Tibial nerve (tissue), 3 donors: ENCODE results near the gene FKBP6.

Source experiments
- POLR2A ChIP-seq, 2 donors: fragments of 450-650 bp; IDR thresholded peaks; one replicate each; pipeline ENCODE4 v1.6.1; 2017; ENCODE audit warnings: antibody characterized with exemption in 2 of 2, mild to moderate bottlenecking in 2 of 2, moderate library complexity in 2 of 2
- TF ChIP-seq, protein P1 (sequence below), 5 experiments: fragments of 200-600 bp in 3 of 5; fragments of 450-650 bp in 2 of 5; sonication (generic) in 3 of 5; IDR thresholded peaks; one replicate each; pipeline ENCODE4 v1.5.1; 2016 to 2019; ENCODE audit warnings: antibody characterized with exemption in 5 of 5, mild to moderate bottlenecking in 3 of 5, moderate library complexity in 2 of 5

- TF ChIP-seq POLR2A (IDR thresholded peaks at IDR 0.05) = no peak
- TF ChIP-seq, protein P1, sequence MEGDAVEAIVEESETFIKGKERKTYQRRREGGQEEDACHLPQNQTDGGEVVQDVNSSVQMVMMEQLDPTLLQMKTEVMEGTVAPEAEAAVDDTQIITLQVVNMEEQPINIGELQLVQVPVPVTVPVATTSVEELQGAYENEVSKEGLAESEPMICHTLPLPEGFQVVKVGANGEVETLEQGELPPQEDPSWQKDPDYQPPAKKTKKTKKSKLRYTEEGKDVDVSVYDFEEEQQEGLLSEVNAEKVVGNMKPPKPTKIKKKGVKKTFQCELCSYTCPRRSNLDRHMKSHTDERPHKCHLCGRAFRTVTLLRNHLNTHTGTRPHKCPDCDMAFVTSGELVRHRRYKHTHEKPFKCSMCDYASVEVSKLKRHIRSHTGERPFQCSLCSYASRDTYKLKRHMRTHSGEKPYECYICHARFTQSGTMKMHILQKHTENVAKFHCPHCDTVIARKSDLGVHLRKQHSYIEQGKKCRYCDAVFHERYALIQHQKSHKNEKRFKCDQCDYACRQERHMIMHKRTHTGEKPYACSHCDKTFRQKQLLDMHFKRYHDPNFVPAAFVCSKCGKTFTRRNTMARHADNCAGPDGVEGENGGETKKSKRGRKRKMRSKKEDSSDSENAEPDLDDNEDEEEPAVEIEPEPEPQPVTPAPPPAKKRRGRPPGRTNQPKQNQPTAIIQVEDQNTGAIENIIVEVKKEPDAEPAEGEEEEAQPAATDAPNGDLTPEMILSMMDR (IDR thresholded peaks at IDR 0.05) = no peak
Measured at GRCh38 chr7:73366990-73367389, 39.0 kb downstream of the FKBP6 start.
